Activated gamma-delta T cell treated with Interleukin-2 at 50 U/mL for 16 hours (primary cell): ENCODE data around the gene FAT1.
"Not testable (repeated sequence)": the region's sequence is repeated elsewhere in the genome, so short reads cannot be mapped to it uniquely, and the experiment has no call there.

ENCODE experiments used
- DNase-seq: peaks from one replicate; pipeline ENCODE4 v3.0.0-alpha.2; 2020

Gene FAT1

GRCh38 chr4:186693159-186693815 lies 30.4 kb downstream of the FAT1 start:
- no peak for DNase-seq

- no peak for DNase-seq
These were observed 32.3 kb downstream of the FAT1 start for GRCh38 chr4:186691396-186691795.

GRCh38 chr4:186689476-186689875 lies 34.2 kb downstream of the FAT1 start:
- DNase-seq = no peak

GRCh38 chr4:186688150-186688943 lies 35.3 kb downstream of the FAT1 start:
- DNase-seq = no peak

- DNase-seq = no peak
These were observed 36.4 kb downstream of the FAT1 start for GRCh38 chr4:186687265-186687664.

- DNase-seq = no peak
These were observed 37.9 kb downstream of the FAT1 start for GRCh38 chr4:186685767-186686183.

- no peak for DNase-seq
These were observed 38.8 kb downstream of the FAT1 start for GRCh38 chr4:186684889-186685309.

GRCh38 chr4:186684220-186684619 lies 39.4 kb downstream of the FAT1 start:
- DNase-seq = no peak

GRCh38 chr4:186680641-186681040 lies 43.0 kb downstream of the FAT1 start:
- no peak for DNase-seq

GRCh38 chr4:186676531-186677161 lies 47.0 kb downstream of the FAT1 start:
- DNase-seq = no peak

GRCh38 chr4:186669735-186670134 lies 53.9 kb downstream of the FAT1 start:
- no peak for DNase-seq

GRCh38 chr4:186669159-186669731 lies 54.4 kb downstream of the FAT1 start:
- no peak for DNase-seq

GRCh38 chr4:186666750-186667149 lies 56.9 kb downstream of the FAT1 start:
- no peak for DNase-seq

GRCh38 chr4:186666252-186666651 lies 57.4 kb downstream of the FAT1 start:
- no peak for DNase-seq

GRCh38 chr4:186660403-186660802 lies 63.3 kb downstream of the FAT1 start:
- no peak for DNase-seq

- no peak for DNase-seq
These were observed 63.7 kb downstream of the FAT1 start for GRCh38 chr4:186659935-186660334.

GRCh38 chr4:186659456-186659855 lies 64.2 kb downstream of the FAT1 start:
- DNase-seq = not testable (repeated sequence)

- no peak for DNase-seq
These were observed 65.0 kb downstream of the FAT1 start for GRCh38 chr4:186658657-186659056.

GRCh38 chr4:186657764-186658163 lies 65.9 kb downstream of the FAT1 start:
- DNase-seq = no peak

GRCh38 chr4:186653969-186654368 lies 69.7 kb downstream of the FAT1 start:
- DNase-seq = no peak

GRCh38 chr4:186651624-186652023 lies 72.0 kb downstream of the FAT1 start:
- no peak for DNase-seq

GRCh38 chr4:186651181-186651603 lies 72.5 kb downstream of the FAT1 start:
- DNase-seq = no peak

GRCh38 chr4:186650401-186651180 lies 73.1 kb downstream of the FAT1 start:
- DNase-seq = no peak
